HG03095 (cell line): ENCODE results near the gene MYPOP.

Source experiments
- ATAC-seq: cut with Tn5 transposase; IDR thresholded peaks from one replicate; pipeline ENCODE4 v1.9.1; 2021; ENCODE audit warnings: moderate library complexity; ENCODE audit not compliant: unreplicated experiment

The MYPOP gene

DNA sequence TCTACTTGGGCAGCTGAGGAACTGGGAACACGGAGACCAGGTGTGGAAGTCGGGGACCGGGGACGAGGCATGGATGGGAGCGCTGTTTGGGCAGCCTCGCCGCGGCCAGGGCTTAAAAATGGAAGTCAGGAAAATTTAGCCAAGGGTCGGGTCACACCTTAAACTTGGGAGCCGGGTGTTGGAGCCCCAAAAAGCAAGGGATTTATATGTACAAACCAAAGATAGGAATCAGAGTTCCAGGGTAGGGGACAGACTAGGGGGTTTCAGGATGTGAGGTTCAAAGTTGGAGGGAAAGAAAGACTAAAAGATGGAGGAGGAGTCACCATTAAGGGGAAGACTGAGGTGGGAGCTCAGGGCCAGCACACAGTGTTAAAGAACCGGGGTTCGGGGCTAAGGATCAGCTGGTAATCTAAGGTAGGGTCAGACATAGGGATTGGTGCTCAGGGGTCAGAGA is 37.8 kb downstream of the MYPOP start:
- no peak for ATAC-seq

GRCh38 chr19:45863840-45864628 is 38.4 kb downstream of the MYPOP start, which contains the start of gene FOXA3:
FOXA3 (plus strand) TSS chr19:45864326; CDS start chr19:45864457, 131 bp downstream.
- ATAC-seq: no peak

- ATAC-seq: no peak
These were observed 39.0 kb downstream of the MYPOP start for GRCh38 chr19:45863335-45863839.

GRCh38 chr19:45862564-45863334 is 39.7 kb downstream of the MYPOP start, which contains the start of gene SYMPK:
SYMPK (minus strand) TSS chr19:45863147; CDS start chr19:45854495, 8,652 bp downstream.
- peak; percentile 85 for ATAC-seq

DNA sequence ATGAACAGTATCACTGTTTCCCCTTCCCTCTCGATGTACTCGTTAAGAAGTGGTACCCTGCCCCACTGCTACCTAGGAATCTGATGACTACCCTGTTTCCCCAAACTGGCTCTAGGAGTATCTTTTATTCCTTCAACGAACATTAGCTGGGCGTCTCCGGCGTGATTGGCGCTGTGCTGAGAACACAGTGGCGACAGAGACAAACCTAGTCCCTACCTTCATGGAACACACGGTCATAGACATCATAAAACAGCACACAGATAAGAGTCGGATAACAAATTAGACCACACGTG is 40.2 kb downstream of the MYPOP start:
- ATAC-seq: no peak

- ATAC-seq: no peak
These were observed 41.8 kb downstream of the MYPOP start for GRCh38 chr19:45860359-45861259.

GRCh38 chr19:45854167-45854778 is 48.1 kb downstream of the MYPOP start:
- ATAC-seq: no peak

DNA sequence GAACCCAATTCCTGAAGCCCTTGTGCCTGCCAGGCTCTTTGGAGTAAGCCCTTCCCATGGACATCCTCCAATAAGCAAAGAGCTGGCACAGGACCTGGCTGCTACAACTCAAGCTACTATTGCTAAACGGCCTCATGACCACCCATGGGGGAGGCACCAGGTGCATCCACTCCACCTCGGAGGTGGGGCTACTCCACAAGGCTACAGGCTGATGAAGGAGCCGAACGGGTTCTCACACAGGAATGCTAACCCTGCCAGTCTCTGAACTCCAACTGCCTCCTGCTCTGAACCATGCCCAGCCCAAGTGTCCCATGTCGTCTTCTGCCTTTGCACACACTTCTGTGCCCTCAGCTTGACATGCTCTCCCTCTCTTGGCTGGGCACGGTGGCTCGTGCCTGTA is 49.4 kb downstream of the MYPOP start:
- no peak for ATAC-seq

GRCh38 chr19:45852145-45852750 is 50.2 kb downstream of the MYPOP start:
- no peak for ATAC-seq

- no peak for ATAC-seq
These were observed 53.5 kb downstream of the MYPOP start for GRCh38 chr19:45848922-45849321.

DNA sequence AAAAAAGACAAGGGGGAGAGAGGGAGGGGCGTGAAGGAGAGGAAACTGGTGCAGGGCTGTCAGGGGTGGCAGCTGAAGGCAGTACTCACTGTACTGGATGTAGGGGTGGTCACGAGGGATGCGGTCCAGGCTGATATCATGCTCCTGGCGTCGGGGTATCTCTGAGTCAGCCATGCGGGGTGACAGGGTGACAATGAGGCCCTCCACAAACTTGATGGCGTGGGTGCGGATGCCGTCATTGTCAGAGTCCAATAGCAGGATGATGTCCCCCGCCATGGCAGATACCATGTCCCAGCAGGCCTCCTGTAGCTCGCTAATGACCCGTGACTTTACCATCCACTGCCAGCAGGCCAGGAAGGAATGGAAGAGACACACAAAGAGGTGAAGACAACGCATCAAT is 54.8 kb downstream of the MYPOP start:
- no peak for ATAC-seq

DNA sequence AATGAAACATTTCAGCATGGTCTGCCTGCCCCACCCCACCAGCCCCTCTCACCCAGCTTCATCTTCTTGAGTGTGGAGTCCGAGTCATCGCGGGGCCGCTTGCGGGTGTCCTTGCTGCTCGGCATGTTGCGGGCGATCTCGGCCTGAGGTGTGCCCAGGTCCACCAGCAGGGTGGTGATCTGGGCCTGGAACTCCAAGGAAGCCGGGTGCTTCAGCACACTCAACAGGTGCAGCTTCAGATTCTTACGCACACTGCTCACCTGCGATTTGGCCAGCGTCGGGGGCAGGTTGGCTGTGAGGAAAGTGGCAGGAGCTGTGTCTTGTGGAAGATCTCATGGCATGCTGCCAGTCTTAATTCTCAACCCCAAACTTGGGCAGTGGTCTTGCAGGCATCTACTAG is 60.2 kb downstream of the MYPOP start:
- ATAC-seq: no peak
